DOHH2 (cell line): ENCODE measurements around the gene IFI16.

Source experiments
- EZH2phosphoT487 ChIP-seq: fragments of 200-600 bp; sonication (generic); IDR thresholded peaks from 2 replicates; pipeline ENCODE4 v1.6.1; 2017; ENCODE audit warnings: borderline replicate concordance, mild to moderate bottlenecking, antibody characterized with exemption, low read length, moderate library complexity, mixed read lengths
- TF ChIP-seq, protein P1 (sequence below): fragments of 200-600 bp; sonication (generic); IDR thresholded peaks from one replicate; pipeline ENCODE4 v1.5.1; 2014; ENCODE audit warnings: antibody characterized with exemption, mild to moderate bottlenecking, low read depth, low read length; ENCODE audit not compliant: poor library complexity, severe bottlenecking

- TF ChIP-seq, protein P1, sequence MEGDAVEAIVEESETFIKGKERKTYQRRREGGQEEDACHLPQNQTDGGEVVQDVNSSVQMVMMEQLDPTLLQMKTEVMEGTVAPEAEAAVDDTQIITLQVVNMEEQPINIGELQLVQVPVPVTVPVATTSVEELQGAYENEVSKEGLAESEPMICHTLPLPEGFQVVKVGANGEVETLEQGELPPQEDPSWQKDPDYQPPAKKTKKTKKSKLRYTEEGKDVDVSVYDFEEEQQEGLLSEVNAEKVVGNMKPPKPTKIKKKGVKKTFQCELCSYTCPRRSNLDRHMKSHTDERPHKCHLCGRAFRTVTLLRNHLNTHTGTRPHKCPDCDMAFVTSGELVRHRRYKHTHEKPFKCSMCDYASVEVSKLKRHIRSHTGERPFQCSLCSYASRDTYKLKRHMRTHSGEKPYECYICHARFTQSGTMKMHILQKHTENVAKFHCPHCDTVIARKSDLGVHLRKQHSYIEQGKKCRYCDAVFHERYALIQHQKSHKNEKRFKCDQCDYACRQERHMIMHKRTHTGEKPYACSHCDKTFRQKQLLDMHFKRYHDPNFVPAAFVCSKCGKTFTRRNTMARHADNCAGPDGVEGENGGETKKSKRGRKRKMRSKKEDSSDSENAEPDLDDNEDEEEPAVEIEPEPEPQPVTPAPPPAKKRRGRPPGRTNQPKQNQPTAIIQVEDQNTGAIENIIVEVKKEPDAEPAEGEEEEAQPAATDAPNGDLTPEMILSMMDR, result peak; percentile 76
- no peak for TF ChIP-seq EZH2phosphoT487
These were observed 10.9 kb upstream of the IFI16 start for GRCh38 chr1:158998781-158999161.
